ENCODE data around the gene DOCK3. TPM values are rescaled to one million over a fixed set of nuclear protein-coding genes. Genes with fewer than 3 reads are reported as not detected.

Gene DOCK3
- total RNA-seq, 6 donors from 2014 or later = 0.15 to 3.1 (median 0.88) TPM

GRCh38 chr3:50985893-50986292 lies 311.2 kb downstream of the DOCK3 start:
- no peak overlapping the region for H3K4me3 ChIP-seq
- no peaks in the 10 kb centered on the region for H3K4me1 ChIP-seq
- H3K9me3 ChIP-seq = peaks cover 0 to 7% (median 3%) of the 10 kb centered on the region in 4 donors
- no peaks in the 10 kb centered on the region for H3K27me3 ChIP-seq
- H3K27ac ChIP-seq = no peak overlapping the region
- ATAC-seq (ENCODE audit: low FRiP score in 2 of 2) (no peak), DNase-seq (no peak)
- no peaks in the 10 kb centered on the region for H3K36me3 ChIP-seq
- 66 to 89% methylated on average over 1 of the region's 1 CpG for WGBS, 2 donors
- TF ChIP-seq POLR2AphosphoS5 (IDR thresholded peaks at IDR 0.05) = no peak
- TF ChIP-seq EP300 (IDR thresholded peaks at IDR 0.05) = no peak
- TF ChIP-seq POLR2A (IDR thresholded peaks at IDR 0.05) = no peak
- TF ChIP-seq CTCF (IDR thresholded peaks at IDR 0.05) = no peak

GRCh38 chr3:50986726-50987125 lies 312.0 kb downstream of the DOCK3 start:
- Histone ChIP-seq H3K36me3 (no peaks in the 10 kb centered on the region), H3K4me3 (no peak overlapping the region), H3K27me3 (no peaks in the 10 kb centered on the region), H3K4me1 (no peaks in the 10 kb centered on the region), H3K27ac (no peak overlapping the region), H3K9me3 (peaks cover 0 to 15% (median 8%) of the 10 kb centered on the region in 4 donors)
- no peak for DNase-seq
- no peak for ATAC-seq (ENCODE audit: low FRiP score in 2 of 2)
- TF ChIP-seq CTCF (IDR thresholded peaks at IDR 0.05) (no peak), EP300 (IDR thresholded peaks at IDR 0.05) (no peak), POLR2A (IDR thresholded peaks at IDR 0.05) (no peak), POLR2AphosphoS5 (IDR thresholded peaks at IDR 0.05) (no peak)
- WGBS, 2 donors = 63 to 65% methylated on average over 2 of the region's 2 CpGs

DNA sequence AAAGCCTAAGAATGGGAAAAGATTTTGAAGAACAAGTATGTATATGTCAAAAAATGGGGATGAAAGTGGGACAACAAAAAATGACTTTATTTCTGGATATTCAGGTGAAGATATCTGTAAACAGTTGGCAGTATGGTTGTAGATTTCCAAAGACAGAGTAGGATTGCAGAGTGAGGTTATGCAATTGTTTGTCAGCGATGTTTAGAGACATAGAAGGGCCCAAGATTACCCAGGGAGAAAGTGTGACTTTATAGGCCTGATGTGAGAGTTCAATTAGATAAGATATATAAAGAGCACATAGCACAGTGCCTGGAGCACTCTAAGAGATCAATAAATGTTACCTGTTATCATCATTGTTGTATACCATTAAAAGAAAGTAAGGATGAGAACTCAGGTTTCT lies 319.8 kb downstream of the DOCK3 start:
- Histone ChIP-seq H3K27me3 (no peaks in the 10 kb centered on the region), H3K27ac (no peak overlapping the region), H3K4me3 (no peak overlapping the region), H3K9me3 (peaks cover 0 to 15% (median 14%) of the 10 kb centered on the region in 4 donors), H3K36me3 (no peaks in the 10 kb centered on the region), H3K4me1 (no peaks in the 10 kb centered on the region)
- WGBS, 2 donors = 57 to 77% methylated on average over 1 of the region's 1 CpG
- TF ChIP-seq POLR2AphosphoS5 (IDR thresholded peaks at IDR 0.05) (no peak), POLR2A (IDR thresholded peaks at IDR 0.05) (no peak), EP300 (IDR thresholded peaks at IDR 0.05) (no peak), CTCF (IDR thresholded peaks at IDR 0.05) (no peak)
- no peak for ATAC-seq (ENCODE audit: low FRiP score in 2 of 2)
- DNase-seq = no peak

- H3K36me3 ChIP-seq = no peaks in the 10 kb centered on the region
- no peaks in the 10 kb centered on the region for H3K27me3 ChIP-seq
- H3K4me3 ChIP-seq = no peak overlapping the region
- ATAC-seq (ENCODE audit: low FRiP score in 2 of 2) = no peak
- no peak for TF ChIP-seq CTCF (IDR thresholded peaks at IDR 0.05)
- TF ChIP-seq EP300 (IDR thresholded peaks at IDR 0.05) = no peak
- no peak for TF ChIP-seq POLR2A (IDR thresholded peaks at IDR 0.05)
- TF ChIP-seq POLR2AphosphoS5 (IDR thresholded peaks at IDR 0.05) = no peak
- H3K4me1 ChIP-seq = no peaks in the 10 kb centered on the region
- H3K27ac ChIP-seq = no peak overlapping the region
- peaks cover 0 to 15% (median 14%) of the 10 kb centered on the region in 4 donors for H3K9me3 ChIP-seq
- 69 to 71% methylated on average over 1 of the region's 1 CpG for WGBS, 2 donors
- DNase-seq = no peak
These were observed 320.5 kb downstream of the DOCK3 start for GRCh38 chr3:50995085-50995824.

DNA sequence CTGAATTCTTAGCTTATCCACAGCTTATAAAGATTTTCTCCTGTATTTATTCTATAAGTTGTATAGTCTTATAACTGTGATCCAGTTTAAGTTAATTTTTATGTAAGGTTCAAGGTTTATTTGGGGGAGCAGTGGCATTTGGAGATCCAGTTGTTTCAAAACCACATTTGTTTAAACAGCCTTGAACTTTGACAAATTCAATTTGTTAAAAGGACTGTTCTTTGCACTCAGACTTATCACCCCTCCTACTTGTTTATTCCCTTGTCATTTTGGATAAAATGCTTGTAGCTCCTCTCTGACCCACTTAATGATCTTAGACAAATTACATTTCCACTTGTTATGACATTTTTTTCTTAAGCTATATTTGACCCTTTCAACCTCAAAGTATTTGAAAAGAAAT lies 327.8 kb downstream of the DOCK3 start:
- no peak overlapping the region for H3K4me3 ChIP-seq
- no peaks in the 10 kb centered on the region for H3K27me3 ChIP-seq
- DNase-seq (no peak), ATAC-seq (ENCODE audit: low FRiP score in 2 of 2) (no peak)
- TF ChIP-seq POLR2AphosphoS5 (IDR thresholded peaks at IDR 0.05) (no peak), POLR2A (IDR thresholded peaks at IDR 0.05) (no peak), EP300 (IDR thresholded peaks at IDR 0.05) (no peak), CTCF (IDR thresholded peaks at IDR 0.05) (no peak)
- no peaks in the 10 kb centered on the region for H3K4me1 ChIP-seq
- H3K36me3 ChIP-seq = no peaks in the 10 kb centered on the region
- no peaks in the 10 kb centered on the region for H3K9me3 ChIP-seq
- H3K27ac ChIP-seq = no peak overlapping the region
